Islet of Langerhans (tissue), 1 donor: Measurements from ENCODE around the gene LAMB4.
"Not testable (repeated sequence)": the region's sequence is repeated elsewhere in the genome, so short reads cannot be mapped to it uniquely, and the experiment has no call there.

Experiments used
- FAIRE-seq: peaks from one replicate; lab custom pipeline; 2011; peaks lifted over from hg19 to GRCh38; lab: Jason Lieb, UNC

LAMB4 gene

GRCh38 chr7:108037741-108038140 is 92.4 kb downstream of the LAMB4 start:
- no peak for FAIRE-seq

- no peak for FAIRE-seq
Observed at GRCh38 chr7:108037140-108037539, 93.0 kb downstream of the LAMB4 start.

GRCh38 chr7:108034586-108034985 is 95.6 kb downstream of the LAMB4 start:
- no peak for FAIRE-seq

- FAIRE-seq, result no peak
Observed at GRCh38 chr7:108033776-108034497, 96.2 kb downstream of the LAMB4 start.

GRCh38 chr7:108033309-108033708 is 96.9 kb downstream of the LAMB4 start:
- not testable (repeated sequence) for FAIRE-seq

GRCh38 chr7:108030516-108030915 is 99.6 kb downstream of the LAMB4 start:
- no peak for FAIRE-seq

- no peak for FAIRE-seq
Observed at GRCh38 chr7:108029034-108029433, 101.1 kb downstream of the LAMB4 start.

- FAIRE-seq, result no peak
Observed at GRCh38 chr7:108028111-108028510, 102.0 kb downstream of the LAMB4 start.

GRCh38 chr7:108027239-108027638 is 102.9 kb downstream of the LAMB4 start:
- FAIRE-seq, result no peak

- no peak for FAIRE-seq
Observed at GRCh38 chr7:108026647-108027046, 103.5 kb downstream of the LAMB4 start.

GRCh38 chr7:108026116-108026515 is 104.0 kb downstream of the LAMB4 start:
- no peak for FAIRE-seq

- FAIRE-seq, result no peak
Observed at GRCh38 chr7:108024538-108024937, 105.6 kb downstream of the LAMB4 start.

- FAIRE-seq, result no peak
Observed at GRCh38 chr7:108020585-108020984, 109.6 kb downstream of the LAMB4 start.

- no peak for FAIRE-seq
Observed at GRCh38 chr7:108018668-108019067, 111.5 kb downstream of the LAMB4 start.

- FAIRE-seq, result no peak
Observed at GRCh38 chr7:108017776-108018151, 112.4 kb downstream of the LAMB4 start.

- no peak for FAIRE-seq
Observed at GRCh38 chr7:108016841-108017775, 113.1 kb downstream of the LAMB4 start.

GRCh38 chr7:108015740-108016139 is 114.4 kb downstream of the LAMB4 start:
- no peak for FAIRE-seq

- FAIRE-seq, result no peak
Observed at GRCh38 chr7:108014747-108015682, 115.1 kb downstream of the LAMB4 start.

- no peak for FAIRE-seq
Observed at GRCh38 chr7:108014215-108014614, 115.9 kb downstream of the LAMB4 start.

- FAIRE-seq, result peak; percentile 97
Observed at GRCh38 chr7:108012499-108013430, 117.4 kb downstream of the LAMB4 start.

- FAIRE-seq, result peak; percentile 84
Observed at GRCh38 chr7:108010377-108010776, 119.8 kb downstream of the LAMB4 start.
